ENCODE measurements around the gene TOGARAM2.

GRCh38 chr2:29024882-29025430 is 43.9 kb downstream of the TOGARAM2 start:
- TF ChIP-seq POLR2A (IDR thresholded peaks at IDR 0.05) = no peak
- TF ChIP-seq EP300 (IDR thresholded peaks at IDR 0.05) = no peak
